Transverse colon (tissue), 4 donors: ENCODE measurements around the gene SLC35F3.

ENCODE experiments used
- EP300 ChIP-seq: sonication (generic); formaldehyde crosslinking; IDR thresholded peaks from one replicate; pipeline ENCODE4 v1.6.1; 2017; ENCODE audit warnings: antibody characterized with exemption, low read depth
- POLR2A ChIP-seq: fragments of 450-650 bp; IDR thresholded peaks from one replicate; pipeline ENCODE4 v1.6.1; 2016; ENCODE audit warnings: antibody characterized with exemption, mild to moderate bottlenecking, moderate library complexity
- POLR2AphosphoS5 ChIP-seq, 3 donors: sonication (generic); formaldehyde crosslinking; IDR thresholded peaks; one replicate each; pipeline ENCODE4 v1.6.1; 2016; ENCODE audit warnings: antibody characterized with exemption in 3 of 3
- TF ChIP-seq, protein P1 (sequence below), 5 experiments: fragments of 200-600 bp in 3 of 5; fragments of 450-650 bp in 2 of 5; sonication (generic) in 3 of 5; IDR thresholded peaks; 1 replicate in 2 of 5; 2 replicates in 3 of 5; pipeline ENCODE4 v1.5.1; 2016 to 2017; ENCODE audit warnings: antibody characterized with exemption in 5 of 5, inconsistent platforms in 3 of 5, mild to moderate bottlenecking in 2 of 5, moderate library complexity in 1 of 5

DNA sequence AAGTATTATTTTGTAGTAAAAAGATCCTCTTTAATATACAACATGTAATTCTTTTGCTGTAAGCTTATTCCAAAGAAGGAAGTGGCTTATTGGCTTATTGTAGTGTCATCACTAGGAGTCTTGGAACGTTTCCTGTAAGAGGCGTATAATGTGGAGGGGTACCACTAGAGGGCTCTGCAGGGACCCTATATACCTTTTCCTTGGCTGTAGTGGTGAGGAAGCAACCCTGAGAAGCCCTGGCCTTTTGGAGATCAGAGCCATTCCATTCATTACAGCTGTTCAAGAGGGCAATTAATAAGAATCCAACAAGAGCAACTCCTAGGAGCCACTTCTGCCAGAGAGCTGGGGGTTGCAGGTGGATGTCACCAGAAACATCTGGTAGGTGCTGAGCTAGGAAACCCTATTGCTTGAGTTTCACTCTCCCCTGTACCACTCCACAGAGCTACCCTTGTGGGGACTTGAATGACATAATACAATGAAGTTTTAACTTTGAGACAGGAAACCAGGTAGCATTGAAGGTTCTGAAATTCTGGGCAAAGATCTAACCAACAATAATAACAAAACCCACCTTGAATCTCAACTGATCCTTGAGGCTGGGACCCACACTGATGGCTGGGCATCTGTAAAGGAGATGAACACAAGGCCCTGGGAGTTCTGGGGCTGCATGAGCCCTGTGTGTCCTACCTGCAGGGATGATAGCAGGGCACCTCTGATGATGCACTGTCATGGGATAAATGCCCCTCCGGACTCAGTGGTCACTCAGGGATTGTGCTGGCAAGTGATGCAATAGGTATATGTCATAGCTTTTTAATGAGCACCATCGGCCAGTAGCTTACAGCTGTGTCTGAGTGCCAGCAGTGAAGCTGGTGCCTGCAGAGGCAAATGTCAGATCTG, 308.5 kb downstream of the SLC35F3 start:
- TF ChIP-seq POLR2A: no peak
- TF ChIP-seq, protein P1, sequence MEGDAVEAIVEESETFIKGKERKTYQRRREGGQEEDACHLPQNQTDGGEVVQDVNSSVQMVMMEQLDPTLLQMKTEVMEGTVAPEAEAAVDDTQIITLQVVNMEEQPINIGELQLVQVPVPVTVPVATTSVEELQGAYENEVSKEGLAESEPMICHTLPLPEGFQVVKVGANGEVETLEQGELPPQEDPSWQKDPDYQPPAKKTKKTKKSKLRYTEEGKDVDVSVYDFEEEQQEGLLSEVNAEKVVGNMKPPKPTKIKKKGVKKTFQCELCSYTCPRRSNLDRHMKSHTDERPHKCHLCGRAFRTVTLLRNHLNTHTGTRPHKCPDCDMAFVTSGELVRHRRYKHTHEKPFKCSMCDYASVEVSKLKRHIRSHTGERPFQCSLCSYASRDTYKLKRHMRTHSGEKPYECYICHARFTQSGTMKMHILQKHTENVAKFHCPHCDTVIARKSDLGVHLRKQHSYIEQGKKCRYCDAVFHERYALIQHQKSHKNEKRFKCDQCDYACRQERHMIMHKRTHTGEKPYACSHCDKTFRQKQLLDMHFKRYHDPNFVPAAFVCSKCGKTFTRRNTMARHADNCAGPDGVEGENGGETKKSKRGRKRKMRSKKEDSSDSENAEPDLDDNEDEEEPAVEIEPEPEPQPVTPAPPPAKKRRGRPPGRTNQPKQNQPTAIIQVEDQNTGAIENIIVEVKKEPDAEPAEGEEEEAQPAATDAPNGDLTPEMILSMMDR (IDR thresholded peaks at IDR 0.05): peak in 2 of 5 experiments; percentile 22 to 25
- TF ChIP-seq POLR2AphosphoS5 (IDR thresholded peaks at IDR 0.05): no peak
- no peak for TF ChIP-seq EP300
